K562 (cell line): Measurements from ENCODE around the gene OMG. TPM values are rescaled to one million over a fixed set of nuclear protein-coding genes. Genes with fewer than 3 reads are reported as not detected.

Experiments used
- ATAC-seq: fragments of 200-7000 bp; cut with Tn5 transposase; 3 replicates; pipeline ENCODE4 v1.9.1; 2020; ENCODE audit warnings: moderate library complexity
- BruUV-seq: library from RNA; stranded (reverse); fragments of 400-500 nt; replicated peaks from 2 replicates; lab custom pipeline; 2021; lab: Mats Ljungman, UMichigan
- CTCF ChIA-PET: fragments of 300-600 bp; formaldehyde crosslinking; extraction: SDS; loops from one replicate; lab custom pipeline; 2021; ENCODE audit warnings: low intra/inter-chr PET ratio; lab: Yijun Ruan, JAX
- POLR2A ChIA-PET: fragments of 300-600, 350-650 bp; sonication (Branson Sonifier 250); formaldehyde crosslinking; extraction: SDS; loops from one replicate; lab custom pipeline; 2021; ENCODE audit warnings: antibody characterized with exemption, inconsistent platforms; lab: Yijun Ruan, JAX
- DNase-seq, 4 experiments: peaks; one replicate each; pipeline versions ENCODE4 v3.0.0 to v3.0.0-alpha.2; 2011 to 2018; ENCODE audit warnings: low spot score in 3 of 4, mixed read lengths in 3 of 4; ENCODE audit errors: extremely low read depth in 1 of 4
- FAIRE-seq: peaks from 2 replicates; lab custom pipeline; 2011; peaks lifted over from hg19 to GRCh38; lab: Jason Lieb, UNC
- H2AFZ ChIP-seq: 2 replicates; pipeline ENCODE4 v1.6.0; 2011; ENCODE audit warnings: low read depth, low read length, control low read depth, inconsistent platforms
- H3K27ac ChIP-seq: fragments of 200-600 bp; 3 replicates; pipeline ENCODE4 v1.8.0; 2011; ENCODE audit warnings: low read depth, mild to moderate bottlenecking, control low read depth, inconsistent platforms, low read length, moderate library complexity, mixed read lengths; ENCODE audit errors: extremely low read depth
- H3K27me3 ChIP-seq, 2 experiments: fragments of 300-600 bp in 1 of 2; 2 replicates in 1 of 2; 3 replicates in 1 of 2; pipeline versions ENCODE4 v1.6.0 to v1.8.0; 2011; ENCODE audit warnings: inconsistent platforms in 2 of 2, low read length in 2 of 2, mild to moderate bottlenecking in 1 of 2, mixed read lengths in 1 of 2, moderate library complexity in 1 of 2; ENCODE audit not compliant: control insufficient read depth in 2 of 2, insufficient read depth in 2 of 2
- H3K36me3 ChIP-seq: fragments of 300-600 bp; 3 replicates; pipeline ENCODE4 v1.8.0; 2011; ENCODE audit warnings: mild to moderate bottlenecking, low read length, inconsistent platforms; ENCODE audit not compliant: control insufficient read depth, insufficient read depth
- H3K4me1 ChIP-seq, 2 experiments: fragments of 200-600 bp in 1 of 2; replicated peaks in 1 of 2; 2 replicates in 1 of 2; 3 replicates in 1 of 2; pipeline versions ENCODE4 v1.5.1 to v1.8.0; 2011; ENCODE audit warnings: inconsistent platforms in 2 of 2, low read length in 2 of 2, mild to moderate bottlenecking in 1 of 2, mixed read lengths in 1 of 2, moderate library complexity in 1 of 2; ENCODE audit not compliant: control insufficient read depth in 2 of 2, insufficient read depth in 2 of 2
- H3K4me2 ChIP-seq: 2 replicates; pipeline ENCODE4 v1.6.1; 2011; ENCODE audit warnings: low read length, control low read depth, inconsistent platforms, mixed read lengths; ENCODE audit not compliant: insufficient read depth
- H3K4me3 ChIP-seq: fragments of 200-600 bp; sonication (generic), shearing (Covaris generic); 2 replicates; pipeline ENCODE4 v1.5.1; 2016; ENCODE audit warnings: control low read depth, inconsistent platforms
- H3K79me2 ChIP-seq: fragments of 200-600 bp; 3 replicates; pipeline ENCODE4 v1.8.0; 2011; ENCODE audit warnings: low read length, inconsistent platforms; ENCODE audit not compliant: control insufficient read depth, insufficient read depth
- H3K9ac ChIP-seq, 2 experiments: 2 replicates each; pipeline versions ENCODE4 v1.6.0 to v1.6.1; 2011; ENCODE audit warnings: low read depth in 2 of 2, low read length in 2 of 2, control low read depth in 1 of 2, inconsistent platforms in 1 of 2, mild to moderate bottlenecking in 1 of 2, mixed read lengths in 1 of 2; ENCODE audit not compliant: insufficient read depth in 1 of 2
- H3K9me1 ChIP-seq: one replicate; pipeline ENCODE4 v1.6.0; 2011; ENCODE audit warnings: inconsistent platforms, mild to moderate bottlenecking, low read length, moderate library complexity; ENCODE audit not compliant: control insufficient read depth, insufficient read depth
- H3K9me3 ChIP-seq: replicated peaks from 2 replicates; pipeline ENCODE4 v1.5.1; 2011; ENCODE audit warnings: low read depth, low read length, inconsistent platforms; ENCODE audit not compliant: control insufficient read depth, insufficient read depth
- H4K20me1 ChIP-seq: replicated peaks from 2 replicates; pipeline ENCODE4 v1.6.1; 2011; ENCODE audit warnings: low read length, inconsistent platforms, mixed read lengths; ENCODE audit not compliant: control insufficient read depth, insufficient read depth
- ADNP ChIP-seq: fragments of 200-800 bp; sonication (Bioruptor generic); IDR thresholded peaks from 2 replicates; pipeline ENCODE4 v1.6.1; 2016; ENCODE audit warnings: missing genetic modification characterization, missing compliant biosample characterization
- GATA2 ChIP-seq: sonication (generic); formaldehyde crosslinking; IDR thresholded peaks from 2 replicates; pipeline ENCODE4 v1.4.0; 2020; ENCODE audit warnings: mild to moderate bottlenecking, missing genetic modification reagents
- WGBS: fragments of 100-300 bp; shearing (Covaris generic); methylation state at CpG from one replicate; pipeline ENCODE4 v1.1.6; 2016; ENCODE audit warnings: low coverage, mixed read lengths; ENCODE audit not compliant: insufficient coverage; ENCODE audit errors: missing lambda C conversion rate; 5-methylcytosine and 5-hydroxymethylcytosine counted together
- in situ Hi-C: fragments of 300-500 bp; cut with MboI; formaldehyde crosslinking; loops from 4 replicates; pipeline ENCODE4 v1.15.0; 2018; ENCODE audit warnings: inconsistent platforms, mixed read lengths
- intact Hi-C: fragments of 100-400 bp; cut with micrococcal nuclease; formaldehyde crosslinking; loops from 2 replicates; pipeline ENCODE4 v1.14.2; 2022
- polyA plus RNA-seq, 8 experiments: library from polyadenylated mRNA; depleted of rRNA in 4 of 8; stranded (reverse) in 5 of 8; unstranded in 3 of 8; fragments of >200 nt; fragmentation: Nextera tagmentation in 2 of 8; fragmentation: Illumina TruSeq in 1 of 8; extraction: Ambion mirVana in 2 of 8; extraction: Trizol in 1 of 8; gene quantifications; 2 replicates each; pipeline versions ENCODE4 v1.2.1 to v1.2.3, GENCODE V29; 2011 to 2014; ENCODE audit warnings: inconsistent platforms in 1 of 8, missing spikeins in 1 of 8
- total RNA-seq, 7 experiments: library from RNA; depleted of rRNA in 6 of 7; stranded (reverse); fragments of >200 nt in 6 of 7; fragmentation: Illumina TruSeq in 2 of 7; extraction: Trizol in 2 of 7; gene quantifications; 2 replicates each; pipeline versions ENCODE4 v1.2.1 to v1.2.3, GENCODE V29; 2011 to 2021; ENCODE audit warnings: low replicate concordance in 1 of 7
- TF ChIP-seq, protein P1 (sequence below): sonication (generic); formaldehyde crosslinking; IDR thresholded peaks from 2 replicates; pipeline ENCODE4 v1.8.0; 2022; ENCODE audit warnings: mild to moderate bottlenecking, missing genetic modification reagents, borderline replicate concordance
- TF ChIP-seq, protein P2 (sequence below): fragments of 250-450 bp; sonication (Bioruptor Pico); IDR thresholded peaks from 2 replicates; pipeline ENCODE4 v1.5.0; 2021

OMG gene
- total and polyA plus RNA-seq, 9 of the 15 experiments (the other 6 are each of a cell fraction or from before 2014, with no cell fraction given) = 0.41 TPM; not detected in 8

DNA sequence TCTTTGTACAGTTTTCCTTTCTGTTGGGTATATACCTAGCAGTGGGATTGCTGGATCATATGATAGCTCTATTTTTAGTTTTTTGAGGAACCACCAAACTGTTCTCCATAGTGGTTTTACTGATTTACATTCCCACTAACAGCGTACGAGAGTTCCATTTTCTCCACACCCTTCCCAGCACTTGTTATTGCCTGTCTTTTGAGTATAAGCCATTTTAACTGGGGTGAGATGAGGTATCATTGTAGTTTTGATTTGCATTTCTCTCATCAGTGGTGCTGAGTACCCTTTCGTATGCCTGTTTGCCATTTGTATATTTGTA is 17.7 kb upstream of the OMG start:
- no peak overlapping the region for H3K4me2 ChIP-seq
- ChIA-PET POLR2A (interaction anchor here (1.2 kb wide), 1 partner anchor 26 kb away, joined by 3 read pairs; no protein-coding TSS in a partner anchor), CTCF (no interaction called here)
- FAIRE-seq (no peak), DNase-seq (no peak), ATAC-seq (no peak)
- H3K9me3 ChIP-seq = no peaks in the 10 kb centered on the region
- H3K36me3 ChIP-seq = no peaks in the 10 kb centered on the region
- BruUV-seq = no TSS peak
- intact Hi-C loops = no loop called here
- H3K4me1 ChIP-seq = peaks cover 0 to 14% of the 10 kb centered on the region in 2 experiments; a peak in 4 of 5 replicates
- H2AFZ ChIP-seq = no peak overlapping the region
- TF ChIP-seq, protein P1, sequence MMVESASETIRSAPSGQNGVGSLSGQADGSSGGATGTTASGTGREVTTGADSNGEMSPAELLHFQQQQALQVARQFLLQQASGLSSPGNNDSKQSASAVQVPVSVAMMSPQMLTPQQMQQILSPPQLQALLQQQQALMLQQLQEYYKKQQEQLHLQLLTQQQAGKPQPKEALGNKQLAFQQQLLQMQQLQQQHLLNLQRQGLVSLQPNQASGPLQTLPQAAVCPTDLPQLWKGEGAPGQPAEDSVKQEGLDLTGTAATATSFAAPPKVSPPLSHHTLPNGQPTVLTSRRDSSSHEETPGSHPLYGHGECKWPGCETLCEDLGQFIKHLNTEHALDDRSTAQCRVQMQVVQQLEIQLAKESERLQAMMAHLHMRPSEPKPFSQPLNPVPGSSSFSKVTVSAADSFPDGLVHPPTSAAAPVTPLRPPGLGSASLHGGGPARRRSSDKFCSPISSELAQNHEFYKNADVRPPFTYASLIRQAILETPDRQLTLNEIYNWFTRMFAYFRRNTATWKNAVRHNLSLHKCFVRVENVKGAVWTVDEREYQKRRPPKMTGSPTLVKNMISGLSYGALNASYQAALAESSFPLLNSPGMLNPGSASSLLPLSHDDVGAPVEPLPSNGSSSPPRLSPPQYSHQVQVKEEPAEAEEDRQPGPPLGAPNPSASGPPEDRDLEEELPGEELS = no peak
- TF ChIP-seq, protein P2, sequence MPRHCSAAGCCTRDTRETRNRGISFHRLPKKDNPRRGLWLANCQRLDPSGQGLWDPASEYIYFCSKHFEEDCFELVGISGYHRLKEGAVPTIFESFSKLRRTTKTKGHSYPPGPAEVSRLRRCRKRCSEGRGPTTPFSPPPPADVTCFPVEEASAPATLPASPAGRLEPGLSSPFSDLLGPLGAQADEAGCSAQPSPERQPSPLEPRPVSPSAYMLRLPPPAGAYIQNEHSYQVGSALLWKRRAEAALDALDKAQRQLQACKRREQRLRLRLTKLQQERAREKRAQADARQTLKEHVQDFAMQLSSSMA (CRISPR knock-in tag) = no peak
- TF ChIP-seq GATA2 (no peak), ADNP (0 out of 2 replicates have a peak, but pooled peaks have one; percentile 8)
- no peaks in the 10 kb centered on the region for H3K27me3 ChIP-seq
- H3K4me3 ChIP-seq = no peak overlapping the region
- H3K79me2 ChIP-seq = peaks cover 2% of the 10 kb centered on the region; the same call in 1 of the 3 replicates
- in situ Hi-C loops = no loop called here
- no peak overlapping the region for H3K9ac ChIP-seq
- no peaks in the 10 kb centered on the region for H4K20me1 ChIP-seq
- WGBS = 84% methylated on average over 3 of the region's 3 CpGs
- no peaks in the 10 kb centered on the region for H3K9me1 ChIP-seq
- H3K27ac ChIP-seq = peak overlapping the region; percentile 62; the same call in 2 of the 3 replicates
